ENCODE data around the gene ETS1.

GRCh38 chr11:128619007-128619406 lies 31.6 kb upstream of the ETS1 start:
- TF ChIP-seq CTCF (IDR thresholded peaks at IDR 0.05), result no peak
- TF ChIP-seq POLR2A (IDR thresholded peaks at IDR 0.05), result no peak

Measured in heart left ventricle (tissue), 13 donors.